H1 (cell line): Measurements from ENCODE around the gene KCNC3. TPM values are rescaled to one million over a fixed set of nuclear protein-coding genes. Genes with fewer than 3 reads are reported as not detected.

ENCODE experiments used
- CREB1 ChIP-seq: IDR thresholded peaks from 2 replicates; pipeline ENCODE4 v1.6.1; 2012; ENCODE audit warnings: inconsistent platforms
- POLR2A ChIP-seq, 2 experiments: IDR thresholded peaks; 1 replicate in 1 of 2; 2 replicates in 1 of 2; pipeline ENCODE4 v1.6.1; 2011; ENCODE audit warnings: low read depth in 2 of 2, low read length in 2 of 2, mild to moderate bottlenecking in 2 of 2; ENCODE audit errors: control extremely low read depth in 1 of 2
- POLR2AphosphoS5 ChIP-seq: IDR thresholded peaks from 2 replicates; pipeline ENCODE4 v1.6.1; 2011; ENCODE audit warnings: low read depth, low read length
- RXRA ChIP-seq: IDR thresholded peaks from 2 replicates; pipeline ENCODE4 v1.6.1; 2011; ENCODE audit warnings: low read depth, mild to moderate bottlenecking, low read length, moderate library complexity; ENCODE audit not compliant: insufficient read depth
- SIN3A ChIP-seq, 2 experiments: IDR thresholded peaks in 1 of 2; conservative IDR thresholded peaks in 1 of 2; 2 replicates each; pipeline ENCODE4 v1.6.1; 2011 to 2012; ENCODE audit warnings: low read length in 2 of 2, improper control_type of control experiment in 1 of 2, low read depth in 1 of 2, mild to moderate bottlenecking in 1 of 2
- SIRT6 ChIP-seq: IDR thresholded peaks from one replicate; pipeline ENCODE4 v1.7.1; 2012; ENCODE audit warnings: low read length, inconsistent platforms
- SP1 ChIP-seq: IDR thresholded peaks from 2 replicates; pipeline ENCODE4 v1.6.1; 2011; ENCODE audit warnings: low read depth, low read length
- SP4 ChIP-seq: IDR thresholded peaks from 2 replicates; pipeline ENCODE4 v1.6.1; 2012; ENCODE audit warnings: low read length, inconsistent platforms
- TAF1 ChIP-seq: IDR thresholded peaks from 2 replicates; pipeline ENCODE4 v1.6.1; 2011; ENCODE audit warnings: mild to moderate bottlenecking, low read depth, low read length
- TEAD4 ChIP-seq: IDR thresholded peaks from 2 replicates; pipeline ENCODE4 v1.6.1; 2012; ENCODE audit warnings: low read depth, low read length, inconsistent platforms, mixed read lengths
- polyA plus RNA-seq, 7 experiments: library from polyadenylated mRNA; depleted of rRNA in 3 of 7; stranded (reverse) in 5 of 7; unstranded in 2 of 7; fragments of >200 nt in 5 of 7; fragments of 200-250 nt in 2 of 7; gene quantifications; 1 replicate in 5 of 7; 2 replicates in 1 of 7; 4 replicates in 1 of 7; pipeline versions ENCODE4 v1.2.1 to v1.2.3, GENCODE V29; 2011 to 2013; ENCODE audit warnings: missing spikeins in 2 of 7, mixed read lengths in 2 of 7
- total RNA-seq: library from RNA; stranded (reverse); fragmentation: NEBNext Ultra II Directional; extraction: Animal tissue kit (Norgen Biotek cat#: 25700); gene quantifications from 2 replicates; pipeline ENCODE4 v1.2.1, GENCODE V29; 2021
- TF ChIP-seq, protein P1 (sequence below): IDR thresholded peaks from 2 replicates; pipeline ENCODE4 v1.6.1; 2012; ENCODE audit warnings: low read length, inconsistent platforms

Gene KCNC3
- total and polyA plus RNA-seq, 2 of the 8 experiments (the other 6 are each of a cell fraction or from before 2014, with no cell fraction given): 3.9 to 7.2 TPM

DNA sequence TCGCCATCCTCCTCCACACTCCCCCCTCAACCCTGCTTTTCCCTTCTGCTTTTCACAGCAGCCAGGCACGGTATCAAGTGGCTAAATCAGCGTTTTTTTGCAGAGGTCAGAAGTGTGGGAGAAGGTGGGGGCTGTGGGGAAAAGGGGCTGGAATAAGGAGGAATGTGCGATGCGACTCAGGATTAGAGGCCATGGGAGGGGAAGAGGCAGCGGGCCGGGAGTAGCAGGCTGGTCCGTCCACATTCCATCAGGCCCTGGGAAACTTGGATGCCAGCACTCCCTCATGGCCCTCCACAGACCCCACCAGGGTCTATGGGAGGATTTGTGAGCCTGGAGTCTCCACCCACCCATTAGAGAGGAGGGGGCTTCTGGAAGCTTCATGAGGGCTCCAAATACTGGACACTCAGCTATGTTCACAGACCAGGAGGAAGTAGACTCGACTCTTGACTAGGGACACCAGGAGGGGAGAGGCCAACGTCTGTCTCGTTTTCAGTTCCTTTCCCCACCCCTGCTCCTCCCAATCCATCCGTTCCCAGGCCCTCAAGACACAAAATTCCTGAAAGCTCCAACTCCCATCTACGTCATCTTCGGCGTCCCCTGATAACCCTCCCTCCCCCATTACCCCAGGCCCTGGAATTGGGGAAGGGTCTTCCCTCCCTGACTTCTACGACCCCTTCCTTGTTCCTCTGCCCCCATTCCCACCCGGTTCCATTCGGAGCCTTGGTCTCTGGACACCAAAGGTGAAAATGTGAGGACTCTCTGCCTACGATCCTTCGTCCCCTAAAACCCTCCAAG lies 3.3 kb upstream of the KCNC3 start (continued):
- TF ChIP-seq SIN3A (conservative IDR thresholded peaks at IDR 0.05 in 1 of 2, IDR thresholded peaks at IDR 0.05 in 1 of 2; ENCODE audit: low read depth in 1 of 2, low read length in 2 of 2) (peak in 1 of 2 experiments; percentile 33; a peak in 1 of 4 replicates), POLR2A (IDR thresholded peaks at IDR 0.05; ENCODE audit: control extremely low read depth in 1 of 2, low read depth in 2 of 2, low read length in 2 of 2) (peak in 1 of 2 experiments; percentile 87; a peak in 1 of 3 replicates), POLR2AphosphoS5 (peak; percentile 50), CREB1 (peak; percentile 75), RXRA (no peak), TEAD4 (peak; percentile 78), SP1 (peak; percentile 73; the same call in 1 of the 2 replicates), TAF1 (peak; percentile 62), SIRT6 (no peak), SP4 (no peak)
- TF ChIP-seq, protein P1, sequence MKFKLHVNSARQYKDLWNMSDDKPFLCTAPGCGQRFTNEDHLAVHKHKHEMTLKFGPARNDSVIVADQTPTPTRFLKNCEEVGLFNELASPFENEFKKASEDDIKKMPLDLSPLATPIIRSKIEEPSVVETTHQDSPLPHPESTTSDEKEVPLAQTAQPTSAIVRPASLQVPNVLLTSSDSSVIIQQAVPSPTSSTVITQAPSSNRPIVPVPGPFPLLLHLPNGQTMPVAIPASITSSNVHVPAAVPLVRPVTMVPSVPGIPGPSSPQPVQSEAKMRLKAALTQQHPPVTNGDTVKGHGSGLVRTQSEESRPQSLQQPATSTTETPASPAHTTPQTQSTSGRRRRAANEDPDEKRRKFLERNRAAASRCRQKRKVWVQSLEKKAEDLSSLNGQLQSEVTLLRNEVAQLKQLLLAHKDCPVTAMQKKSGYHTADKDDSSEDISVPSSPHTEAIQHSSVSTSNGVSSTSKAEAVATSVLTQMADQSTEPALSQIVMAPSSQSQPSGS: 0 out of 2 replicates have a peak, but pooled peaks have one; percentile 7
- TF ChIP-seq, all 59 proteins: peak for 12
